Epithelial cell of esophagus (primary cell): Measurements from ENCODE around the gene LMOD1.

ENCODE experiments used
- DNase-seq: peaks from one replicate; pipeline ENCODE4 v3.0.0; 2010; ENCODE audit warnings: low read depth
- H3K4me3 ChIP-seq: 2 replicates; pipeline ENCODE4 v1.5.1; 2011; ENCODE audit warnings: mild to moderate bottlenecking, low read length, control low read depth
- TF ChIP-seq, protein P1 (sequence below): IDR thresholded peaks from 2 replicates; pipeline ENCODE4 v1.5.1; 2011; ENCODE audit warnings: low read depth, mild to moderate bottlenecking, low read length, control low read depth, inconsistent platforms; ENCODE audit not compliant: insufficient read depth; ENCODE audit errors: missing control alignments

The LMOD1 gene

GRCh38 chr1:201983380-201983805 lies 37.0 kb upstream of the LMOD1 start:
- TF ChIP-seq, protein P1, sequence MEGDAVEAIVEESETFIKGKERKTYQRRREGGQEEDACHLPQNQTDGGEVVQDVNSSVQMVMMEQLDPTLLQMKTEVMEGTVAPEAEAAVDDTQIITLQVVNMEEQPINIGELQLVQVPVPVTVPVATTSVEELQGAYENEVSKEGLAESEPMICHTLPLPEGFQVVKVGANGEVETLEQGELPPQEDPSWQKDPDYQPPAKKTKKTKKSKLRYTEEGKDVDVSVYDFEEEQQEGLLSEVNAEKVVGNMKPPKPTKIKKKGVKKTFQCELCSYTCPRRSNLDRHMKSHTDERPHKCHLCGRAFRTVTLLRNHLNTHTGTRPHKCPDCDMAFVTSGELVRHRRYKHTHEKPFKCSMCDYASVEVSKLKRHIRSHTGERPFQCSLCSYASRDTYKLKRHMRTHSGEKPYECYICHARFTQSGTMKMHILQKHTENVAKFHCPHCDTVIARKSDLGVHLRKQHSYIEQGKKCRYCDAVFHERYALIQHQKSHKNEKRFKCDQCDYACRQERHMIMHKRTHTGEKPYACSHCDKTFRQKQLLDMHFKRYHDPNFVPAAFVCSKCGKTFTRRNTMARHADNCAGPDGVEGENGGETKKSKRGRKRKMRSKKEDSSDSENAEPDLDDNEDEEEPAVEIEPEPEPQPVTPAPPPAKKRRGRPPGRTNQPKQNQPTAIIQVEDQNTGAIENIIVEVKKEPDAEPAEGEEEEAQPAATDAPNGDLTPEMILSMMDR: no peak
- H3K4me3 ChIP-seq: peak overlapping the region; percentile 78
- DNase-seq: no peak

DNA sequence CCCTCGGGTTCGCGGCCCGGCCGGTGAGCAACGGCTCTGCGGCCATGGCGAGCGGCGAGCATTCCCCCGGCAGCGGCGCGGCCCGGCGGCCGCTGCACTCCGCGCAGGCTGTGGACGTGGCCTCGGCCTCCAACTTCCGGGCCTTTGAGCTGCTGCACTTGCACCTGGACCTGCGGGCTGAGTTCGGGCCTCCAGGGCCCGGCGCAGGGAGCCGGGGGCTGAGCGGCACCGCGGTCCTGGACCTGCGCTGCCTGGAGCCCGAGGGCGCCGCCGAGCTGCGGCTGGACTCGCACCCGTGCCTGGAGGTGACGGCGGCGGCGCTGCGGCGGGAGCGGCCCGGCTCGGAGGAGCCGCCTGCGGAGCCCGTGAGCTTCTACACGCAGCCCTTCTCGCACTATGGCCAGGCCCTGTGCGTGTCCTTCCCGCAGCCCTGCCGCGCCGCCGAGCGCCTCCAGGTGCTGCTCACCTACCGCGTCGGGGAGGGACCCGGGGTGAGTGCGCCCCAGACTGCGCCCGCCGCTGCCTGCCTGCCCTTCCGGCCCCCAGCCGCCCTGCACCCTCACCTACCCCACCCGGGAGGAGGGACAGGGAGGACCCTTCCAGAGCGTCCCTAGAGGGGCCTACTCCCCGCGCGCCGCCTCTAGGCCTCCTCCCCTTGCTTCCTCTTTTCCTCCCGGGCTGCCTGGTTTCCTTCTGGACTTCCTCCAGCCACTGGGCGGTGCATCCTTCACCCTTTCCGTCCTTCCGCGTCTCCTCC lies 36.5 kb upstream of the LMOD1 start, which contains the start of gene RNPEP:
TSS of gene RNPEP (plus strand) at position 26 of the 757 bp plus-strand sequence. CDS start at position 45, 19 bp downstream.
- peak within 1 kb of the TSS; percentile 78 for H3K4me3 ChIP-seq
- DNase-seq: peak; percentile 61
- TF ChIP-seq, protein P1: no peak

DNA sequence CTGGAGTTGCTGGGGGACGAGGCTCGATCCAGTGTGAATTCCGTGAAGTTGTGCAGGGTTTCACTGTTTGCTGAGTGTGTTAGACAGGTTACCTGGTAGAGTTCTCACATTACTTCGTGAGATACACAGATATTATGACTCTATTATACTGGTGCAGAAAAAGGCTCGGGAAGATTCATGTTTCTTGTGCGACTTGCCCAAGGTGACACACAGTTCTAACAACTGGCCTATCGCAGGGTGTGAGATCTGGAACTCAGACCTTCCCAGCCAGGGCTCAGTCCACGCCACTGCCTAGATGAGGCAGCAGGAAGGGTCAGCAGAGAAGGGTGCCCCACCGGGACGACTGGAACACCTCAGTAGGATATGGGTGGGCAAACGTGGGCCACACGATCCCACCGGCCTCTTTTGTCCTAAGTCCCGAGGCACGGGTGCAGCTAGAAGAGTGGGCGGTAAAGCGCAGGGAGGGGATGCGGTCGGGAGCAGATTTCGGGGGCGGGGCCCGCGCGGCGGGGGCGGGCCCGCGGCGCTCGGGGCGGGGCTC lies 35.8 kb upstream of the LMOD1 start:
- peak overlapping the region; percentile 78 for H3K4me3 ChIP-seq
- DNase-seq: peak; percentile 44
- TF ChIP-seq, protein P1: no peak

- TF ChIP-seq, protein P1: no peak
- no peak for DNase-seq
- H3K4me3 ChIP-seq: no peak overlapping the region
Measured at GRCh38 chr1:201970334-201971159, 24.2 kb upstream of the LMOD1 start.

DNA sequence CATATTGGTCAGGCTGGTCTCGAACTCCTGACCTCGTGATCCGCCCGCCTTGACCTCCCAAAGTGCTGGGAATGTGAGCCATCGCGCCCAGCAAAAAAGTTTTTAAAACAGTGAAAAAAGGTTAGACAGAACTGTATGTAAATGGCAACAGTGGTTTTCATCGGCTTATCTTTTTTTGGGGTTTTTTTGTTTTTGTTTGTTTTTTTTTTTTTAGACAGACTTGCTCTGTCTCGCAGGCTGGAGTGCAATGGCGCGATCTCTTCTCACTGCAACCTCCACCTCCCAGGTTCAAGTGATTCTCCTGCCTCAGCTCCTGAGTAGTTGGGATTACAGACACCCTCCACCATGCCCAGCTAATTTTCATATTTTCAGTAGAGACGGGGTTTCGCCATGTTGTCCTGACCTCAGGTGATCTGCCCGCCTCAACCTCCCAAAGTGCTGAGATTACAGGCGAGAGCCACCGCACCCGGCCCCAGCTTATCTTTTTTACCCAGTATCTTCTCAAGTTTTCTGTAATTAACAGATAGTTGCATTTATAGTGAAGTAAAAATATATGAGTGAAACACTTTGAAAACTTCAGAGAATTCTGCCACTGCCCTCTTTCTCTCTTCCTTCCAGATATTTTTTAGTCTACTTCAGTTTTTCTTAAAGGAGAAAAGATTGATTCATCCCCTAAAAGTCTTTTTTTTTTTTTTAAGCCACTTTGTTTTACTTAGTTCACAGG lies 22.0 kb upstream of the LMOD1 start:
- TF ChIP-seq, protein P1: no peak
- no peak for DNase-seq
- H3K4me3 ChIP-seq: no peak overlapping the region

- TF ChIP-seq, protein P1: no peak
- H3K4me3 ChIP-seq: no peak overlapping the region
- DNase-seq: no peak
Measured at GRCh38 chr1:201966171-201966570, 19.8 kb upstream of the LMOD1 start.
